ENCODE measurements around the gene PPFIA4. TPM values are rescaled to one million over a fixed set of nuclear protein-coding genes. Genes with fewer than 3 reads are reported as not detected.

The PPFIA4 gene
- polyA plus RNA-seq, 3 donors from 2014 or later = not detected

DNA sequence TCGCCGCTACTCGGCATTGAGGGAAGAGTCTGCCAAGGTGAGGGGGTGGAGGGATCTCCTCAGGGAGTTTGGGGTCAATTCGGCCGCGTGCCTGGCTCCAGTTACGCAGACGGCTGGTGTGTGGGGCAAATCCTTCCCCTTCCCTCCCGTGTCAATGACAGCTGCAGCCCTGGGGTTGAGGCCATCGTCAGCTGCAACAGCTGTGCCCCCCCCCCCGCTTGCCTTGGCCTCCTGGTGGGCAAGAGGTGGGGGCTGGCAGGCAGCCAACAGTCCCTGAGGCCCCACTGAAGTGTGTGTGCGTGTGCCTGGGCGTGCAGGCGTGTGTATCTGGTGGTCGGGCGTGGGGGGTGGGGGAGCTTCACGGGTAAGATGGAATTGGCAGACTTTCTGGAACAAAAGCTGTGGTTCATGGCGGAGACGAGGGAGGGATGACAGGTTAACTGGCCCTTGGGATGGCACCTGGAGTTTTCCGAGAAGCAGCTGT lies 25.6 kb downstream of the PPFIA4 start:
- DNase-seq = no peak
- H3K4me3 Mint-ChIP-seq = no peak overlapping the region
- H3K27me3 Mint-ChIP-seq (ENCODE audit: low read depth in 3 of 3) = peaks cover 5 to 13% (median 7%) of the 10 kb centered on the region in 3 donors
- H3K27ac Mint-ChIP-seq = no peak overlapping the region
- H3K36me3 Mint-ChIP-seq = no peaks in the 10 kb centered on the region
- no peaks in the 10 kb centered on the region for H3K4me1 Mint-ChIP-seq
- H3K9me3 Mint-ChIP-seq = no peaks in the 10 kb centered on the region

DNA sequence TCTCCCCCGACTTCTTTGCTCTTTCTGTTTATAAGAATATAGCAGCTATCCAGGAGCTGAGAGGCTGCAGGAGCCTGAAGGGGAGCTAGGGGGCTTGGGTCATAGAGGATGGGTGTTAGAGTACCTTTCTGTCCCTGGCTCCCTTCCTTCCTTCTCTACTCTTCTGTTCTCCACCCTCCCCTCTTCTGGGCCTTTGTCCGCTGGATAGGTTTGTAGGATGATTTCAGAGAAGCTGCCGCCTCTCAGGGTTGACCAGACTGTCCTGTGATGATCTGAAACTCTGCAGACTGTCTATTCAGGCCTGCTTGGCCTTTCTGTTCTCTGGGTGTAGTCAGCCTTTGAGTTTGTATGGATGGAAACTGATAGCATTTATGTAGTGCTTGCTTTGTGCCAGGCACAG lies 26.3 kb downstream of the PPFIA4 start:
- no peak overlapping the region for H3K4me3 Mint-ChIP-seq
- H3K36me3 Mint-ChIP-seq = no peaks in the 10 kb centered on the region
- H3K27ac Mint-ChIP-seq = no peak overlapping the region
- no peaks in the 10 kb centered on the region for H3K4me1 Mint-ChIP-seq
- H3K9me3 Mint-ChIP-seq = no peaks in the 10 kb centered on the region
- DNase-seq = no peak
- H3K27me3 Mint-ChIP-seq (ENCODE audit: low read depth in 3 of 3) = peaks cover 6 to 13% (median 7%) of the 10 kb centered on the region in 3 donors

DNA sequence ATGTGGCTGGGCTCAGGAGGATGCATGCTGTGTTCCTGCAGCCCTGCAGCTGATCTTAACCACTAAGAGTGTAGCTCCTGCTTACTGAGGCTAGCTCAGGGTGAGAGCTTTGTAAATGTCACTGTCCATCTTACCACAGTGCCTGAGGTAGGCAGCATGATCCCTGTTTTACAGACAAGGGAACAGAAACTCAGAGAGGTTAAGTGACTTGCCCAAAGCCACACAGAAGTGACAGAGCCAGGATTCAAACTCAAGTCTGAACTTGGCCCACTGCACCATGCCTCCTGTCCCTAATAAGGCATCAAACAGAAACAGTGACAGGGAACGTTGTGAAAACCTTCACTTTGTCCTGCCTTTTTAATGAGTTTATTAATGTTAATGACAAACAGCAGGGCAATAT lies 27.9 kb downstream of the PPFIA4 start:
- Mint-ChIP-seq H3K27ac (no peak overlapping the region), H3K36me3 (no peaks in the 10 kb centered on the region), H3K4me3 (no peak overlapping the region), H3K4me1 (no peaks in the 10 kb centered on the region), H3K9me3 (no peaks in the 10 kb centered on the region), H3K27me3 (ENCODE audit: low read depth in 3 of 3) (peaks cover 7 to 10% (median 8%) of the 10 kb centered on the region in 3 donors)
- DNase-seq = no peak

DNA sequence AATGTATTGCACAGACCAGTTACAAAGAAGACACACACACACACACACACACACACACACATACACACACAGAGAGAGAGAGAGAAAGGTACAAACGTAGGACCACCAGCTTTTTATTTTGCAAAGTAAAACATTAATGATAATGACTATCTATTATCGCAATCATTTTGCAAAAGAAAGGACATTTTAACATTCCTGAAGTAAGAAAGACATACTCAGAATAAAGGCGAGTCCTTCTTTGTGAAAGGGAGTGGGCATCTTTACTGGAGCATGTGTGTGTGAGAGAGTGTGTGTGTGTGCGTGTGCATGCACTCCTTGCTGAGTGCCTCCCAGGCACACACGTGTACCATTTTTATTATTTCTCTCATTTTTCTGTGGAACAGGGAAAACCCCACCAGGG lies 28.4 kb downstream of the PPFIA4 start:
- Mint-ChIP-seq H3K4me3 (no peak overlapping the region), H3K27me3 (ENCODE audit: low read depth in 3 of 3) (peaks cover 7 to 12% (median 8%) of the 10 kb centered on the region in 3 donors), H3K9me3 (no peaks in the 10 kb centered on the region), H3K36me3 (no peaks in the 10 kb centered on the region), H3K4me1 (no peaks in the 10 kb centered on the region), H3K27ac (no peak overlapping the region)
- DNase-seq = no peak

DNA sequence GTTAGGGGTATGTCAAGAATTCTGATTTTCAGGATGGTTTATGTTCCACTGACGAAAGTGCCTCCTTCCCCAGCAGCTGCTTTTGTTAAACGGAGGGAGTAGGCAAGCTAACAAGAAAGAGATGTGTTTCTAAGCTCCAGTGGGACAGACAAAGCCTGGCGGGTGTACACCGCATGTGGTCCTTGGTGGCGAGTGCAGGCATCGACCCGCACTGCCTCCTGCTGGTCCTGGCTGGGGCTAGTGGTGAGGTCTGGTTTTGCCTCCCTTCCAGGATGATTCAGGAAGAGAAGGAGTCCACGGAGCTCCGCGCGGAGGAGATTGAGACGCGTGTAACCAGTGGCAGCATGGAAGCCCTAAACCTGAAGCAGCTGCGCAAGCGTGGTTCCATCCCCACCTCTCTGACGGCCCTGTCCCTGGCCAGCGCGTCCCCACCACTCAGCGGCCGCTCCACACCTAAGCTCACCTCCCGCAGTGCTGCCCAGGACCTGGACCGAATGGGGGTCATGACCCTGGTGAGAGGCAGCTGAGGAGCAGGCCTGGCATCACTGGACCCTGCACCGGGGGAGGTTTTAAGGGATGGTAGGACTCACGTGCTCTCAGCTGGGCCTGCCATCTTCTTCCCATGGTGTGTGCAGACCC lies 29.0 kb downstream of the PPFIA4 start:
- Mint-ChIP-seq H3K9me3 (no peaks in the 10 kb centered on the region), H3K27ac (no peak overlapping the region), H3K4me3 (no peak overlapping the region), H3K4me1 (no peaks in the 10 kb centered on the region), H3K27me3 (ENCODE audit: low read depth in 3 of 3) (peaks cover 8 to 14% (median 9%) of the 10 kb centered on the region in 3 donors), H3K36me3 (no peaks in the 10 kb centered on the region)
- no peak for DNase-seq

DNA sequence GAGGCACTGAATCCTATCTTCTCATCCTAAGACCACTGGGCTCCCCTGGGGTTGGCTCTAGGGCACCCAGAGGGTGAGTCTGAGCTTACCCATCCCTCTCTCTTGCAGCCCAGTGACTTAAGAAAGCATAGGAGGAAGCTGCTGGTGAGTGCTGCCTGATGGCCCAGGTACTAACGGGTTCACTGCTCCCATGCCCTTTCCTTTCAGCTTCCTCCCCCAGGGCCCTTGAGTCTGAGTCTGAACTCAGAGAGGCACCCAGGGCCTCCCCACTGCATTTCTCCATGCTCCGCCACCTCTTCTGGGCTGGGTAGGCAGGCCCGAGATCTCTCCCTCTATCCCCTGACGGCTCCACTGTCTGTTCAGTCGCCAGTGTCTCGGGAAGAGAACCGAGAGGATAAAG lies 29.7 kb downstream of the PPFIA4 start:
- Mint-ChIP-seq H3K4me1 (no peaks in the 10 kb centered on the region), H3K4me3 (no peak overlapping the region), H3K9me3 (no peaks in the 10 kb centered on the region), H3K27me3 (ENCODE audit: low read depth in 3 of 3) (peaks cover 9 to 16% (median 10%) of the 10 kb centered on the region in 3 donors), H3K27ac (no peak overlapping the region), H3K36me3 (no peaks in the 10 kb centered on the region)
- no peak for DNase-seq

DNA sequence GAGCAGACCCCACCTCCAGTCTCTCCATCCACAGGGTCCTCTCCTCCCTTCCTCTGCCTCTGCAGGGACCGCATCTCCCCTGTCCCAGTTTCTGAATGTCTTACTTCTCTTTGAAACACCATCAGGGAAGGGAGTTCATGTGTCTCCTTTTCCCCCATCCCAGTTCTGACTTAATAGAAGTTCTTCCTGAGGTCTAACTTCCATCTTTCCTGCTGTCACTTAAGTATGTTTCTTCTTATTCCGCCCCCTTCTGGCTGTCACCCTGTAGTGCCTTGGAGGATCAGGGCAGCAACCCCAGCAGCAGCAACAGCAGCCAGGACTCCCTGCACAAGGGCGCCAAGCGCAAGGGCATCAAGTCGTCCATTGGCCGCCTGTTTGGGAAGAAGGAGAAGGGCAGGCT lies 30.2 kb downstream of the PPFIA4 start:
- Mint-ChIP-seq H3K4me3 (no peak overlapping the region), H3K9me3 (no peaks in the 10 kb centered on the region)

DNA sequence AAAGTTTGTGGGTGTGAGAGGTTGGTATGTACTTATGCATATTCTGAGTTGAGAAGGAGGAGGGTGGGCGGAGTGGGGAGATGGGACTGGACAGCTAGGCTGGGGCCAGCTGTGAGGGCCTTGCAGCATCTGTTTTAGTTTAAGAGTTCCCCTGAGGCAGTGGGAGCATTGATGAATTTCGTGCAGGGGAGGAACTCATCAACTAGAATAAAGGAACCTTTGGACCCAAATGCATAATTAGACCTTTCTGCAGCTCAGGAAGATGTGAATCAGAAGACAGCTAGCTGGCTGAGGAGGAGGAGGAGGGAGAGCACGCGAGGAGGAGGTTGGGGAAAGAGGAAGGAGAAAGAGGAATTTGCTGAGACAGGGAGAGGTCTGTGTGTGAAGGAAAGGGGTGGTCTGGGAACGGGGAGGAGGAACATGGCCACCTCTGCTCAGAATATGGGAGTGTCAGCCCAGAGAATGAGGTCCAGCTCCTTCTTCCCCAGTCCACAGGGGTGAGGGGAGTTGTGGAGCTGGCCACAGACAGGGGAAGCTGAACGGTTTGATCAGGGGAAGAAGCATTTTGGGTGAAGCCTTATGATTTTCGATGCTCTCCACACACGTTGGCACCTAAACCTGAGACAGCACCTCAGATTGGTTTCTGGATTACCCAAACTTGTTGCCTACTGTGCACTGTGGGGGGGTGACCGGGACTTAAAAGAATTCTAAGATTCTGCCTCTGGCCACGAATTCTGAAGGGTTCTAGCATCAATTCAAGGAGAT lies 31.8 kb downstream of the PPFIA4 start:
- DNase-seq = no peak
- H3K27ac Mint-ChIP-seq = no peak overlapping the region
- no peaks in the 10 kb centered on the region for H3K4me1 Mint-ChIP-seq
- no peaks in the 10 kb centered on the region for H3K36me3 Mint-ChIP-seq
- H3K9me3 Mint-ChIP-seq = no peaks in the 10 kb centered on the region
- H3K27me3 Mint-ChIP-seq (ENCODE audit: low read depth in 3 of 3) = peaks cover 6 to 14% (median 7%) of the 10 kb centered on the region in 3 donors
- H3K4me3 Mint-ChIP-seq = no peak overlapping the region

More for the DNA sequence above, 30.2 kb downstream of the PPFIA4 start:
- peaks cover 8 to 14% (median 9%) of the 10 kb centered on the region in 3 donors for H3K27me3 Mint-ChIP-seq (ENCODE audit: low read depth in 3 of 3)
- no peaks in the 10 kb centered on the region for H3K36me3 Mint-ChIP-seq
- no peak for DNase-seq
- no peaks in the 10 kb centered on the region for H3K4me1 Mint-ChIP-seq
- no peak overlapping the region for H3K27ac Mint-ChIP-seq

DNA sequence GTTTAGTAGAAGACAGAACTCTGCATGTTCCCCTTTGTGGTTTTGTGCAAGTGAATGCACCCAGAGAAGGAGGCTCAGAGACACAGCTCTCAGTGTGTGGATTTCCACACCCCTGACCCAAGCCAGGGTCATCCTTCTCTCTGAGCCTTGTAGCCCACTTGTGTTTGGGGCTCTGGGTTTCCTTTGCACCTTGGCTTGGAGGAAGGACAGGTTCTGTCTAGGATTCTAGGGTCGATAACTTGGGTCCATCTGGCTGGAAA lies 32.3 kb downstream of the PPFIA4 start:
- no peak overlapping the region for H3K4me3 Mint-ChIP-seq
- H3K4me1 Mint-ChIP-seq = no peaks in the 10 kb centered on the region
- no peaks in the 10 kb centered on the region for H3K36me3 Mint-ChIP-seq
- no peak for DNase-seq
- H3K9me3 Mint-ChIP-seq = no peaks in the 10 kb centered on the region
- peaks cover 6 to 14% (median 7%) of the 10 kb centered on the region in 3 donors for H3K27me3 Mint-ChIP-seq (ENCODE audit: low read depth in 3 of 3)
- H3K27ac Mint-ChIP-seq = no peak overlapping the region

DNA sequence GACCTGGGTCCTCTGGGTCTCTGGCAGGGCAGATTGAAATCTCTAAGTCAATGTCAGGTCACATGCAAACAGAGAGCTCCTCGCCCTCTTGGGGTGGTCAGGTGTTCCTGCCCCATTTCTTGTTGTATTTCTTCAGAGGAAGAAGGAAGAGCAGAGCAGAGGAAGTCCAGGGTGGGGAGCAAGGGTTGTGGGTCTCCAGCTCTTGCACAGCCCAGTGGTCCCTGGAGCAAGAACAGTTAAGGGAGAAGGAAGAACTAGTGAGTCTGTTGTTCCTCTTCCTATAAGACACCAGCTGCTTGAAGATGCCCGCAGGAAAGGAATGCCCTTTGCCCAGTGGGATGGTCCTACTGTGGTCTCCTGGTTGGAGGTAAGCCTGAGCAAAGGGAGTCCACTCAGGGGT lies 33.2 kb downstream of the PPFIA4 start:
- H3K27ac Mint-ChIP-seq = no peak overlapping the region
- no peak for DNase-seq
- H3K4me1 Mint-ChIP-seq = no peaks in the 10 kb centered on the region
- peaks cover 6 to 13% (median 7%) of the 10 kb centered on the region in 3 donors for H3K27me3 Mint-ChIP-seq (ENCODE audit: low read depth in 3 of 3)
- no peaks in the 10 kb centered on the region for H3K36me3 Mint-ChIP-seq
- no peak overlapping the region for H3K4me3 Mint-ChIP-seq
- H3K9me3 Mint-ChIP-seq = no peaks in the 10 kb centered on the region

DNA sequence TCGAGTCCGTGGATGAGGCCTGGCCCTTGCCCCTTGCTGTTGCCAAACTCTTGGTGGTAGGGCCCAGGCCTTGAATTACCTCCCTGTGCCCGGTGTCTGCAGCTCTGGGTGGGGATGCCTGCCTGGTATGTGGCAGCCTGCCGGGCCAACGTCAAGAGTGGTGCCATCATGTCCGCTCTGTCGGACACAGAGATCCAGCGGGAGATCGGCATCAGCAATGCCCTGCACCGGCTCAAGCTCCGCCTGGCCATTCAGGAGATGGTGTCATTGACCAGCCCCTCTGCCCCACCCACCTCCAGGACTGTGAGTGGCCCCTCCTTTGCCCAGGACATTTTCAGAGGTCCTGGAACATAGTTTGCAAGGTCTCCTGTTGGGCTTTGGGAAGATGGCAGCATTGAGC lies 33.8 kb downstream of the PPFIA4 start:
- Mint-ChIP-seq H3K27ac (no peak overlapping the region), H3K4me1 (no peaks in the 10 kb centered on the region), H3K9me3 (no peaks in the 10 kb centered on the region), H3K4me3 (no peak overlapping the region), H3K36me3 (no peaks in the 10 kb centered on the region), H3K27me3 (ENCODE audit: low read depth in 3 of 3) (peaks cover 6 to 11% (median 7%) of the 10 kb centered on the region in 3 donors)
- DNase-seq = no peak

DNA sequence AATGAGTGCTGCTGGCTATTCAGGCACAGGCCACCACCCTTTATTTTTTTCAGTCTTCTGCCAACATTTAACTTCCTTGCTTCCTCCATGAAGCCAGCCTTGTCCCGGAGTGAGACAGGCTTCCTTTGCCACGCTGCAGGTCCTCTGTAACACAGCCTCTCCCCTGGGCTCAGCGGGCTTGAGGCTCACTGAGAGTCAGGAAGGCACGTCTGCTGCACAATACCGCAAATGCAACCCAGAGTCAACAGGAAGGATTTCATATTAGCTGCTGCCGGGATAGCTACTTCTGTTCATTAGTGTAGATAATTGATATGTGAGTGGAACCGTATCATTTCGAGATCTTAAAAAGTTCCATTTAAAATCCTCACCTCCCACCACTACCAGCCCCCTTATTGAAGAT lies 37.0 kb downstream of the PPFIA4 start:
- Mint-ChIP-seq H3K36me3 (no peaks in the 10 kb centered on the region), H3K9me3 (no peaks in the 10 kb centered on the region), H3K4me3 (no peak overlapping the region), H3K4me1 (no peaks in the 10 kb centered on the region), H3K27ac (no peak overlapping the region), H3K27me3 (ENCODE audit: low read depth in 3 of 3) (peaks cover 2 to 8% (median 3%) of the 10 kb centered on the region in 3 donors)
- DNase-seq = no peak

DNA sequence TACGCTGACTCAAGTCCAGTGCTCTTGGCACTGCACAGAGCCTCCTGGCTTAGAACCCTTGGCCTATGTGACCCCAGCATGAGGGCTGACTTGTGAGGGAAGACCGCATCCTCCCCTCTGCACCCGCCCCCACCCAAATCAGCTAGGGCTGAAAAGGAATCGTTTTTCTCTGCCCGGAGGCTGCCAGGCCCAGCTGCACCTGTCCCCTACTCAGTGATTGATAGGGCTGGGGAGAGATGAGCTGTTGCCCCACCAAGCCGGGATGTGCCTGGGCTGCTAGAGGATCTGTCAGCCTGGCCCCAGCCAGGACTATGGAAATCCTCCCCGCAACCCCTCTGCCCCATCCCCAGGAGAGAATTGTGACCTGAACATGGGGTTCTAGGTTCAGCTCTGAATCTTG lies 38.9 kb downstream of the PPFIA4 start:
- no peak for DNase-seq
- Mint-ChIP-seq H3K36me3 (no peaks in the 10 kb centered on the region), H3K9me3 (no peaks in the 10 kb centered on the region), H3K4me3 (no peak overlapping the region), H3K4me1 (no peaks in the 10 kb centered on the region), H3K27me3 (ENCODE audit: low read depth in 3 of 3) (peaks cover 2 to 6% (median 2%) of the 10 kb centered on the region in 3 donors), H3K27ac (no peak overlapping the region)

DNA sequence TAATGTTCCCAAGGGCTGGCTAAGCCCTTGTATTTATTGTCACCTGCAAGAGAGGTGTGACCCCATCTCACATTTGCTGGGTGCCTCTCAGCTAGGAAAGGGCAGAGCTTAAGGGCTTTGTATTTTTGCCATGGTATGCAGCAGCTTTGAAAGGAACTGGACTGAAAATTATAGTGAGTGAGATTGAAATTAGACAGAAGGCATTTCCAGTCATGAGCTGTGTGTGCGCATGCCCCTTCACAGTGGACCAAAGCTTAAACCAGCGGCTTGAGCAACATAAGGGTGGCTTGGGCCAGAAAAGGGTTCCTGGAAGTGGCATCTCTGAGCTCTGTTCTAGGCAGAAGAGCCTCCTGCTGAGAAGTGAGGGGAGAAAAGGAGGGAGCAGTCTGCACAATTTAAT lies 39.7 kb downstream of the PPFIA4 start:
- H3K36me3 Mint-ChIP-seq = no peaks in the 10 kb centered on the region
- no peaks in the 10 kb centered on the region for H3K9me3 Mint-ChIP-seq
- H3K4me3 Mint-ChIP-seq = no peak overlapping the region
- DNase-seq = no peak
- H3K27me3 Mint-ChIP-seq (ENCODE audit: low read depth in 3 of 3) = peaks cover 0 to 1% (median under 1%) of the 10 kb centered on the region in 3 donors
- H3K4me1 Mint-ChIP-seq = no peaks in the 10 kb centered on the region
- no peak overlapping the region for H3K27ac Mint-ChIP-seq

DNA sequence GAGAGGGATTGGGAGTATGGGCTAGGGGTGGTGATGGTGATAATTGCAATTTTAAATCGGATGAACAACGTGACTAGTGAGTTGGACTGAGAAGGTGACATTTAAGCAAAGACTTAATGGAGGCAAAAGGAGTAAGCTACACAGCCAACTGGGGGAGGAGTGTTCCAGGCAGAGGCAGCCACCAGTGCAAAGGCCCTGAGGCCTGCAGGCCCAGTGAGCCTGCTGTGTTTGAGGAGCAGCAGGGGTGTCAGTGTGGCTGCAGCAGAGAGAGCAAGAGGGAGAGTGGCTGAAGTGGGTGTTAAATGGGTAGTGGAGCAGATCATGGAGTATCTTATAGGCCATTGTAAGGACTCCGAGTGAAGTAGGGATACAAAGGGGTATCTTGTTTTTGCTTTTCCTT lies 40.7 kb downstream of the PPFIA4 start:
- no peak for DNase-seq
- H3K27ac Mint-ChIP-seq = no peak overlapping the region
- no peaks in the 10 kb centered on the region for H3K4me1 Mint-ChIP-seq
- H3K36me3 Mint-ChIP-seq = no peaks in the 10 kb centered on the region
- no peaks in the 10 kb centered on the region for H3K9me3 Mint-ChIP-seq
- peaks cover 0 to 2% (median 0%) of the 10 kb centered on the region in 3 donors for H3K27me3 Mint-ChIP-seq (ENCODE audit: low read depth in 3 of 3)
- H3K4me3 Mint-ChIP-seq = no peak overlapping the region

Measured in immature natural killer cell (primary cell).